HepG2 (cell line): ENCODE results near the gene MRPL43. TPM values are rescaled to one million over a fixed set of nuclear protein-coding genes. Genes with fewer than 3 reads are reported as not detected.

Experiments used
- AGO1 ChIP-seq: fragments of 200-400 bp; formaldehyde crosslinking; IDR thresholded peaks from 2 replicates; pipeline ENCODE4 v1.6.1; 2017; ENCODE audit warnings: mild to moderate bottlenecking, low read depth, low read length, moderate library complexity; ENCODE audit not compliant: poor library complexity, severe bottlenecking
- ARNT ChIP-seq: fragments of 450-650 bp; IDR thresholded peaks from 2 replicates; pipeline ENCODE4 v1.6.1; 2017
- CEBPB ChIP-seq: IDR thresholded peaks from 2 replicates; pipeline ENCODE4 v1.6.1; 2011; ENCODE audit warnings: low read depth, low read length, improper control_type of control experiment, borderline replicate concordance
- DR1 ChIP-seq: sonication (generic); formaldehyde crosslinking; IDR thresholded peaks from 2 replicates; pipeline ENCODE4 v1.8.0; 2021; ENCODE audit warnings: mild to moderate bottlenecking, missing genetic modification reagents, inconsistent platforms
- ERF ChIP-seq: IDR thresholded peaks from 2 replicates; pipeline ENCODE4 v1.6.1; 2018; ENCODE audit warnings: missing biosample characterization, missing genetic modification reagents
- KAT2B ChIP-seq: fragments of 150-350 bp; IDR thresholded peaks from 2 replicates; pipeline ENCODE4 v1.6.1; 2014; ENCODE audit warnings: low read depth, low read length, borderline replicate concordance
- MAFK ChIP-seq, 2 experiments: IDR thresholded peaks in 1 of 2; conservative IDR thresholded peaks in 1 of 2; 2 replicates each; pipeline ENCODE4 v1.6.1; 2011; ENCODE audit warnings: improper control_type of control experiment in 2 of 2, low read length in 2 of 2
- MATR3 ChIP-seq: sonication (generic); formaldehyde crosslinking; IDR thresholded peaks from 2 replicates; pipeline ENCODE4 v1.4.0; 2020; ENCODE audit warnings: missing genetic modification reagents
- MTA3 ChIP-seq: sonication (generic); formaldehyde crosslinking; IDR thresholded peaks from 2 replicates; pipeline ENCODE4 v1.4.0; 2020; ENCODE audit warnings: missing genetic modification reagents
- NFIB ChIP-seq: sonication (generic); formaldehyde crosslinking; IDR thresholded peaks from 2 replicates; pipeline ENCODE4 v1.9.0; 2021; ENCODE audit warnings: missing genetic modification reagents, mild to moderate bottlenecking, borderline replicate concordance
- NONO ChIP-seq, 2 experiments: fragments of 450-650 bp in 1 of 2; sonication (generic) in 1 of 2; formaldehyde crosslinking in 1 of 2; IDR thresholded peaks in 1 of 2; conservative IDR thresholded peaks in 1 of 2; 2 replicates each; pipeline versions ENCODE4 v1.6.1 to v1.8.0; 2017 to 2022; ENCODE audit warnings: mild to moderate bottlenecking in 1 of 2, missing genetic modification reagents in 1 of 2, moderate library complexity in 1 of 2
- RBAK ChIP-seq: sonication (generic); formaldehyde crosslinking; IDR thresholded peaks from 2 replicates; pipeline ENCODE4 v1.5.1; 2020; ENCODE audit warnings: mild to moderate bottlenecking, missing genetic modification reagents
- RXRB ChIP-seq: IDR thresholded peaks from 2 replicates; pipeline ENCODE4 v1.6.1; 2016; ENCODE audit warnings: borderline replicate concordance, missing genetic modification reagents, missing compliant biosample characterization
- STAT5B ChIP-seq: sonication (generic); formaldehyde crosslinking; IDR thresholded peaks from 2 replicates; pipeline ENCODE4 v1.4.0; 2020; ENCODE audit warnings: missing genetic modification reagents
- SUZ12 ChIP-seq: fragments of 150-350 bp; IDR thresholded peaks from 2 replicates; pipeline ENCODE4 v1.6.1; 2014; ENCODE audit warnings: low read depth, low read length
- ZHX2 ChIP-seq, 2 experiments: sonication (generic) in 1 of 2; formaldehyde crosslinking in 1 of 2; IDR thresholded peaks; 2 replicates each; pipeline versions ENCODE4 v1.6.1 to v1.9.0; 2014 to 2022; ENCODE audit warnings: antibody characterized with exemption in 1 of 2, borderline replicate concordance in 1 of 2, inconsistent platforms in 1 of 2, low read depth in 1 of 2, missing genetic modification reagents in 1 of 2
- ZNF12 ChIP-seq: sonication (generic); formaldehyde crosslinking; IDR thresholded peaks from 2 replicates; pipeline ENCODE4 v1.5.0; 2020; ENCODE audit warnings: missing genetic modification reagents
- ZNF354B ChIP-seq: sonication (generic); formaldehyde crosslinking; IDR thresholded peaks from 2 replicates; pipeline ENCODE4 v1.8.0; 2022; ENCODE audit warnings: mild to moderate bottlenecking, missing genetic modification reagents
- ZNF451 ChIP-seq: sonication (generic); formaldehyde crosslinking; IDR thresholded peaks from 2 replicates; pipeline ENCODE4 v1.5.0; 2020; ENCODE audit warnings: mild to moderate bottlenecking, missing genetic modification reagents
- ZNF543 ChIP-seq: sonication (generic); formaldehyde crosslinking; IDR thresholded peaks from 2 replicates; pipeline ENCODE4 v1.4.0; 2020; ENCODE audit warnings: mild to moderate bottlenecking, missing genetic modification reagents
- ZZZ3 ChIP-seq: sonication (generic); formaldehyde crosslinking; IDR thresholded peaks from 2 replicates; pipeline ENCODE4 v1.4.0; 2020; ENCODE audit warnings: missing genetic modification reagents, mild to moderate bottlenecking, borderline replicate concordance
- polyA plus RNA-seq, 8 experiments: library from polyadenylated mRNA; depleted of rRNA in 3 of 8; stranded (reverse) in 7 of 8; unstranded in 1 of 8; fragments of >200 nt; fragmentation: Illumina TruSeq in 4 of 8; extraction: Trizol in 4 of 8; gene quantifications; 2 replicates each; pipeline versions ENCODE4 v1.2.1 to v1.2.3, GENCODE V29; 2011 to 2016; ENCODE audit warnings: low read depth in 4 of 8, missing spikeins in 1 of 8, mixed read lengths in 1 of 8; ENCODE audit not compliant: insufficient read depth in 1 of 8
- total RNA-seq, 5 experiments: library from RNA; depleted of rRNA; stranded (reverse); fragments of >200 nt; fragmentation: Illumina TruSeq; extraction: Trizol; gene quantifications; 2 replicates each; pipeline ENCODE4 v1.2.3, GENCODE V29; 2016; ENCODE audit warnings: low read depth in 1 of 5

Gene MRPL43
- total and polyA plus RNA-seq, 2 of the 13 experiments (the other 11 are each of a cell fraction or from before 2014, with no cell fraction given), result 71.0 to 73.7 TPM

DNA sequence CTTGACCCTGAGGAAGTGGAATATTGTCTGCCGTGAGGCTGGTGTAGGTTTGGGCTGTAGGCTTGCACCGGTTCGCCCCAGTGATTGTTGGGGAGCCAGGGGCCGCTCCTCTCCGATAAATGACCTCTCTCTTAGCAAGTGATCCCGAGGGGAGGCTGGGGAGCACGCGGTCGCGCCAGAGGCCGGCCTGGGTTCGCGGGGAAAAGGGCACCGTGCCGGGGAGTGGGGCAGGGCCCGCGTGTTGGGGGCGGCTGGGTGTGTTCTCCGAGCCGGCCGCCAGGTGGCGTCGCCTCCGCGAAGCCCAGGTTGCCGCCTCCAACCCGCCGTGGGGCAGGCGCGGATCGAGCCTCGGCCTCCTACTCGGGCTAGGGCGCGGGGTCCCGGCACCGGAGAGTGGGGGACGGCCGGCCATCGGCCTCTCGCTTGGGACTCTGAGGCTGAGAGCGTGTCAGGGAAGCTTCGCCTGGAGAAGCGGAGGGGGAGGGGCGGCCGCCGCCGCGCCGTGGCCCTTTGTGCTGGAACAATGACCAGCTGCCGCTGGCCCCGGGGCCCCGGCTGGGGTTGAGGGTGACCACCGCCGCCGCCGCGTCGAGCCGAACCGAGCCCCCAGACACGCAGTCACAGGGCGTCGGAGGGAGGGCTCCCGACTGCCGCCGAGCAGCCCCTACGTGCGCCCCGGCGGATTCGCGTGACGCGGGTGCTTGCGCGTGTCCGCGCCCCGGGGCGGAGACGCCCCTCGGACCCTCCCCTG is 11.9 kb upstream of the MRPL43 start (continued):
- TF ChIP-seq ZNF12 (0 out of 2 replicates have a peak, but pooled peaks have one; percentile 7), MAFK (conservative IDR thresholded peaks at IDR 0.05 in 1 of 2, IDR thresholded peaks at IDR 0.05 in 1 of 2; ENCODE audit: low read length in 2 of 2) (no peak), RBAK (CRISPR knock-in tag) (no peak), STAT5B (CRISPR knock-in tag) (no peak), ZZZ3 (CRISPR knock-in tag) (no peak), MTA3 (no peak), CEBPB (no peak), ZHX2 (IDR thresholded peaks at IDR 0.05; ENCODE audit: low read depth) (0 out of 2 replicates have a peak, but pooled peaks have one; percentile 33), ZHX2 (CRISPR knock-in tag; IDR thresholded peaks at IDR 0.05; ENCODE audit: borderline replicate concordance) (no peak; the same call in 1 of the 2 replicates), RXRB (CRISPR knock-in tag) (no peak), DR1 (CRISPR knock-in tag) (no peak), ERF (CRISPR knock-in tag) (0 out of 2 replicates have a peak, but pooled peaks have one; percentile 32), MATR3 (CRISPR knock-in tag) (no peak), ZNF354B (CRISPR knock-in tag) (0 out of 2 replicates have a peak, but pooled peaks have one; percentile 77), NONO (IDR thresholded peaks at IDR 0.05) (no peak), NONO (CRISPR knock-in tag; conservative IDR thresholded peaks at IDR 0.05) (peak; percentile 82), ARNT (no peak), NFIB (CRISPR knock-in tag) (no peak), KAT2B (no peak), ZNF451 (CRISPR knock-in tag) (no peak), SUZ12 (no peak), ZNF543 (CRISPR knock-in tag) (peak; percentile 52; the same call in 1 of the 2 replicates), AGO1 (peak; percentile 94)
